NCI-H1092 treated with DMSO at 0.1 percent for 48 hours (cell line): ENCODE results near the gene MBLAC1.
A peak's percentile ranks its signal among the peaks of the same experiment; 100 is the strongest.

Experiments used
- DNase-seq: peaks from one replicate; lab custom pipeline; 2025; lab: John Stamatoyannopoulos, UW

The MBLAC1 gene

GRCh38 chr7:100154651-100155491 is 28.1 kb downstream of the MBLAC1 start:
- DNase-seq: no peak

- no peak for DNase-seq
Measured at GRCh38 chr7:100155553-100156317, 29.0 kb downstream of the MBLAC1 start.

- DNase-seq: no peak
Measured at GRCh38 chr7:100156331-100157068, 29.7 kb downstream of the MBLAC1 start.

- DNase-seq: no peak
Measured at GRCh38 chr7:100157069-100157333, 30.2 kb downstream of the MBLAC1 start.

GRCh38 chr7:100157334-100158228 is 30.8 kb downstream of the MBLAC1 start:
- no peak for DNase-seq

- peak; percentile 88 for DNase-seq
Measured at GRCh38 chr7:100158229-100159098, 31.7 kb downstream of the MBLAC1 start, which contains the start of gene TRAPPC14. TRAPPC14 (minus strand) TSS chr7:100158723; CDS start chr7:100158499, 224 bp downstream.

- DNase-seq: no peak
Measured at GRCh38 chr7:100159099-100159623, 32.4 kb downstream of the MBLAC1 start.

GRCh38 chr7:100160067-100160466 is 33.3 kb downstream of the MBLAC1 start:
- no peak for DNase-seq

- no peak for DNase-seq
Measured at GRCh38 chr7:100163006-100163531, 36.3 kb downstream of the MBLAC1 start.

GRCh38 chr7:100163871-100164270 is 37.1 kb downstream of the MBLAC1 start:
- no peak for DNase-seq

GRCh38 chr7:100166317-100166940 is 39.7 kb downstream of the MBLAC1 start:
- no peak for DNase-seq

GRCh38 chr7:100166970-100167911 is 40.5 kb downstream of the MBLAC1 start:
- DNase-seq: no peak

GRCh38 chr7:100167912-100168323 is 41.2 kb downstream of the MBLAC1 start:
- DNase-seq: no peak

- DNase-seq: no peak
Measured at GRCh38 chr7:100169147-100169850, 42.5 kb downstream of the MBLAC1 start.

- no peak for DNase-seq
Measured at GRCh38 chr7:100170101-100170897, 43.5 kb downstream of the MBLAC1 start.

- no peak for DNase-seq
Measured at GRCh38 chr7:100171087-100171681, 44.4 kb downstream of the MBLAC1 start.

- no peak for DNase-seq
Measured at GRCh38 chr7:100171840-100172239, 45.1 kb downstream of the MBLAC1 start.
